ENCODE data around the gene HEBP2. TPM values are rescaled to one million over a fixed set of nuclear protein-coding genes. Genes with fewer than 3 reads are reported as not detected.

The HEBP2 gene
- total RNA-seq, 1 experiment from 2014 or later: 40.9 TPM

DNA sequence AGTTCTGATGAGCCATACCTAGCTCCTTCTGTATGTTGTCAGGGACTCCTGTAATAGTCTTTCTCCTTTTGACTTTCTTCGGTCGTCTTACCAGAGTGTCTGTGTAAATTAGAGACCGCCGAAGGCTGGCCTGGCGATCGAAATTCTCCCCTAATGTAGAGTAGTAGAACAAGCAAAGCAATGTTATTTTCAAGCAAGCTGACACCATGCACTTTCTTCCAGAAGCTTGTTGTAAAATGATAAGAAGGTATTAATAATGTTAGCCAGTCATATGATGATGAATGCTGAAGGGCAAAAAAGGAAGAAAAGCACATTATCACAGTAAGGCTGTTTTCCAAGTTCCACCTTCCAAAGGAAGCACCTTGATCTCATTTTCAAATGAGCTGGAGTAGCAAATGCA, 37.9 kb downstream of the HEBP2 start:
- no peak overlapping the region for H3K4me3 Mint-ChIP-seq
- TF ChIP-seq MAX (CRISPR knock-in tag; IDR thresholded peaks at IDR 0.05) (no peak), ESRRA (CRISPR knock-in tag; IDR thresholded peaks at IDR 0.05; ENCODE audit: borderline replicate concordance) (no peak), ZNF532 (CRISPR knock-in tag; IDR thresholded peaks at IDR 0.05; ENCODE audit: borderline replicate concordance) (no peak)
- no peaks in the 10 kb centered on the region for H3K27me3 Mint-ChIP-seq (ENCODE audit: low read depth)
- no peak for DNase-seq (ENCODE audit: low spot score)
- ATAC-seq: no peak
- no peaks in the 10 kb centered on the region for H3K9me3 Mint-ChIP-seq
- no peaks in the 10 kb centered on the region for H3K4me1 Mint-ChIP-seq
- no peak overlapping the region for H3K27ac Mint-ChIP-seq
- POLR2A ChIA-PET: no interaction called here
- CTCF ChIA-PET: interaction anchor here (1.0 kb wide), 1 partner anchor 11 kb away, joined by 3 read pairs; no protein-coding TSS in a partner anchor
- peaks cover 10% of the 10 kb centered on the region for H3K36me3 Mint-ChIP-seq

DNA sequence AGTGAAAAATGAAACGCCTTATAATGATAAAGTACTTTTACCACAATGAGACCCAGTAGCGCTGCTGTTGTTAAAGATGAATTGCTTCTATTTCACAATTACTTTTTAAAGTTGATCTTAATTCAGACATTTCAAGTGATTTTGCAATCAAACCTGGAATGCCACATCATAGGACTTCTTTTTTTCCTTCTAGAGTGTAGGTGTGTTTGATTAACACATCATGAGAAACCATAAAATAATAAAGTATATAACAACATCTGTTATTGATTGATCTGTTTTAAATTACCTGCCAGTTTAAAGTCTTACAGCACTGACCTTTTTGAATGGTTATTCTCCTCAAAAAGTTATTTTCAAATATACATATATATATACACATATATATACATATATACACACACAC, 38.6 kb downstream of the HEBP2 start:
- Mint-ChIP-seq H3K27me3 (ENCODE audit: low read depth) (no peaks in the 10 kb centered on the region), H3K36me3 (peaks cover 8% of the 10 kb centered on the region), H3K27ac (no peak overlapping the region), H3K4me3 (no peak overlapping the region), H3K4me1 (no peaks in the 10 kb centered on the region), H3K9me3 (no peaks in the 10 kb centered on the region)
- ChIA-PET CTCF (interaction anchor here (1.0 kb wide), 1 partner anchor 12 kb away, joined by 3 read pairs; no protein-coding TSS in a partner anchor), POLR2A (no interaction called here)
- TF ChIP-seq NFE2L1 (CRISPR knock-in tag; IDR thresholded peaks at IDR 0.05) (no peak), E2F4 (CRISPR knock-in tag; IDR thresholded peaks at IDR 0.05; ENCODE audit: borderline replicate concordance, low read depth) (no peak), ZNF121 (CRISPR knock-in tag; IDR thresholded peaks at IDR 0.05) (no peak), ZNF232 (CRISPR knock-in tag; IDR thresholded peaks at IDR 0.05) (no peak), GABPB1 (CRISPR knock-in tag; IDR thresholded peaks at IDR 0.05) (no peak), ZBTB21 (CRISPR knock-in tag; IDR thresholded peaks at IDR 0.05; ENCODE audit: borderline replicate concordance) (no peak), TP53 (CRISPR knock-in tag; IDR thresholded peaks at IDR 0.05) (no peak), SMAD4 (CRISPR knock-in tag; IDR thresholded peaks at IDR 0.05) (no peak), ESRRA (CRISPR knock-in tag; IDR thresholded peaks at IDR 0.05; ENCODE audit: borderline replicate concordance) (no peak), ZNF532 (CRISPR knock-in tag; IDR thresholded peaks at IDR 0.05; ENCODE audit: borderline replicate concordance) (no peak), TEAD4 (CRISPR knock-in tag; IDR thresholded peaks at IDR 0.05) (no peak)
- TF ChIP-seq, protein P1, sequence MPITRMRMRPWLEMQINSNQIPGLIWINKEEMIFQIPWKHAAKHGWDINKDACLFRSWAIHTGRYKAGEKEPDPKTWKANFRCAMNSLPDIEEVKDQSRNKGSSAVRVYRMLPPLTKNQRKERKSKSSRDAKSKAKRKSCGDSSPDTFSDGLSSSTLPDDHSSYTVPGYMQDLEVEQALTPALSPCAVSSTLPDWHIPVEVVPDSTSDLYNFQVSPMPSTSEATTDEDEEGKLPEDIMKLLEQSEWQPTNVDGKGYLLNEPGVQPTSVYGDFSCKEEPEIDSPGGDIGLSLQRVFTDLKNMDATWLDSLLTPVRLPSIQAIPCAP (CRISPR knock-in tag; IDR thresholded peaks at IDR 0.05): no peak
- no peak for DNase-seq (ENCODE audit: low spot score)
- ATAC-seq: no peak

All from WTC11 (cell line).